ENCODE measurements around the gene RIMKLA. TPM values are rescaled to one million over a fixed set of nuclear protein-coding genes. Genes with fewer than 3 reads are reported as not detected.

Gene RIMKLA
- total RNA-seq, 1 experiment from 2014 or later = 8.3 TPM

DNA sequence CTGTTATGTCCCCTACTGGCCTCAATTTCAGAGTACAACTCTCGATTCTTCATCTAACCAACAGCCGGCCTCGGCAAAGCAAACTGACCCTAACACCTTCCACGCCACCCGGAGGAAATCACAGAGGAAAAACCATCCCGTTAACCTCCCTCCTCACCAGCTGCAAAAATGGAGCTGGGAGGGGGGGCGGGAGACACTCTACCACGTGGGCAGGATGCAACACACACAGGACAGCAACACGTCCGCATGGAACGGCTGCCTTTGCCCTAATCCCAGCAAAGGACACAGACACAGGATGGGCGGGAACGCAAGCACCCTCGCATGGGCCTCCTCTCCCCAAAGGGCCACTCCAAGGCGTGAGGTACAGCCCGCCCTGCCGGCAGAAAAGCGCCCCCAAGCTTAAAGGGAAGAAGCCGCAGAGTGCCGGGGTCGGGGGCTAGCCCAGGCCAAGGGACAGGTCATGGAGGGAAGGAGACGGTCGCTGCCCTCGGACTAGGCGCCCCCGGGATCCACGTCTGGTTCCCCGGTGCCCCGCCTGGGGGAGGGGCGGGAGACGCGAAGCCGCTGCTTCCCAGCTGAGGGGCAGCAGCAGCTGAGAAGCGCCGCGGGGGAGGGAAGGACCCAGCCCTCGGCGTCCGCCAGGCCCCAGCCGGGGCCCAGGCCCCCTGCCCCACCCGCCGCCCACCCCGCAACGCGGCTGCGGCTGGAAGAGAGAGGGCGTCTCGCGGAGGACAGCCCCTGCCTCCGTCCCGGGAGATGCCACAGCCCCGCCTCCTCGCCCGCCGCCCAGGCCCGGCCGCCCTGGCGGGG, 46.1 kb upstream of the RIMKLA start (continued):
- TF ChIP-seq, protein P1, sequence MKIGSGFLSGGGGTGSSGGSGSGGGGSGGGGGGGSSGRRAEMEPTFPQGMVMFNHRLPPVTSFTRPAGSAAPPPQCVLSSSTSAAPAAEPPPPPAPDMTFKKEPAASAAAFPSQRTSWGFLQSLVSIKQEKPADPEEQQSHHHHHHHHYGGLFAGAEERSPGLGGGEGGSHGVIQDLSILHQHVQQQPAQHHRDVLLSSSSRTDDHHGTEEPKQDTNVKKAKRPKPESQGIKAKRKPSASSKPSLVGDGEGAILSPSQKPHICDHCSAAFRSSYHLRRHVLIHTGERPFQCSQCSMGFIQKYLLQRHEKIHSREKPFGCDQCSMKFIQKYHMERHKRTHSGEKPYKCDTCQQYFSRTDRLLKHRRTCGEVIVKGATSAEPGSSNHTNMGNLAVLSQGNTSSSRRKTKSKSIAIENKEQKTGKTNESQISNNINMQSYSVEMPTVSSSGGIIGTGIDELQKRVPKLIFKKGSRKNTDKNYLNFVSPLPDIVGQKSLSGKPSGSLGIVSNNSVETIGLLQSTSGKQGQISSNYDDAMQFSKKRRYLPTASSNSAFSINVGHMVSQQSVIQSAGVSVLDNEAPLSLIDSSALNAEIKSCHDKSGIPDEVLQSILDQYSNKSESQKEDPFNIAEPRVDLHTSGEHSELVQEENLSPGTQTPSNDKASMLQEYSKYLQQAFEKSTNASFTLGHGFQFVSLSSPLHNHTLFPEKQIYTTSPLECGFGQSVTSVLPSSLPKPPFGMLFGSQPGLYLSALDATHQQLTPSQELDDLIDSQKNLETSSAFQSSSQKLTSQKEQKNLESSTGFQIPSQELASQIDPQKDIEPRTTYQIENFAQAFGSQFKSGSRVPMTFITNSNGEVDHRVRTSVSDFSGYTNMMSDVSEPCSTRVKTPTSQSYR (CRISPR knock-in tag; IDR thresholded peaks at IDR 0.05) = peak; percentile 39; the same call in 1 of the 2 replicates
- no peak for TF ChIP-seq GRHL2 (CRISPR knock-in tag; IDR thresholded peaks at IDR 0.05; ENCODE audit: insufficient replicate concordance, severe bottlenecking)

DNA sequence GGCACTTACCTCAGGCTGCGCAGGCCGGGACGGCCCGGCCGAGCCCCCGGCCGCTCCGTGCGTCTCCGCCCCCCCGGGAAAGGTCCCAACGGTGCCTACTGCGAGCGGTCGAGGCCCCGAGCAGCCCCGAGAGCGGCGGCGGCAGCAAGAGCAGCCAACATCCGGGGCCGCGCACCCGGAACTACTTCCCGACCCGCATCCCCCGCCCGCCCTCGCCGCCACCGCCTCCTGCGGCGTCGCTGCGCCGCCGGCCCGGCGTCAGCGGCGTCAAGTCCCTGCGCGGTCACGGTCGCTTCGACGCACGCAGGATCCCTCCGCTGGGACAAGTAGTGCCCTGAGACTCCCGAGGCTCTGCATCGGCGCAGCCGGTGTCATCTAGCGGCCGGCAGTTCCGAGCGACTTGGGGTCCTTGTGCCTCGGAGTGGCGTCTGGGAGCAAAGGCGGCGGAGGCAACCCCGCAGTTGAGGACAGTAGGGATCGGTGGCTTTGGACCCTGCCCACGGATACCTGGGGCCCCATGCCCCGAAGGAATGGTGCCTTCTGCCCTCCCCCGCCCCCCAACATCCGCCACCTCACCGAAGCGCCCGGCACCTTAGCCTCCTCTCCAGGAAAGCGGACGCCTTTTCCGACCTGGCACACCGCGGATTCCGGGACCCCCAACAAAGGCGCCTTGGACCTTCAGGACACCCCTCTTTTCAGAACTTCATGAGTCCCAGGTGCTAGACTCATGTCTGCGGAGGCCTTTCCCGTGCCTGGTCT, 45.4 kb upstream of the RIMKLA start, which contains the start of gene FOXJ3:
Gene FOXJ3 (minus strand): TSS at position 186 of the 759 bp plus-strand sequence. CDS start 24,142 bp downstream, outside the sequence.
- DNase-seq (ENCODE audit: low spot score) (peak; percentile 93), ATAC-seq (peak; percentile 83)
- Mint-ChIP-seq H3K4me3 (peak within 1 kb of the TSS; percentile 95), H3K4me1 (peaks cover 44% of the 10 kb centered on the region), H3K27me3 (ENCODE audit: low read depth) (no peaks in the 10 kb centered on the region), H3K36me3 (no peaks in the 10 kb centered on the region), H3K9me3 (no peaks in the 10 kb centered on the region), H3K27ac (peak within 1 kb of the TSS; percentile 96)
- ChIA-PET CTCF (no interaction called here), POLR2A (interaction anchor here (0.6 to 0.8 kb wide), 2 partner anchors 405 to 1420 kb away, joined by 3 to 10 read pairs; partner anchors contain the start of gene CLDN19)
- peak; percentile 78; the same call in 1 of the 2 replicates for TF ChIP-seq CREM (CRISPR knock-in tag; IDR thresholded peaks at IDR 0.05)
- no peak for TF ChIP-seq NFATC4 (CRISPR knock-in tag; IDR thresholded peaks at IDR 0.05)
- peak; percentile 32; the same call in 1 of the 2 replicates for TF ChIP-seq NFYB (CRISPR knock-in tag; conservative IDR thresholded peaks at IDR 0.05; ENCODE audit: low read depth)
- no peak for TF ChIP-seq FOXJ3 (CRISPR knock-in tag; IDR thresholded peaks at IDR 0.05; ENCODE audit: borderline replicate concordance)
- TF ChIP-seq SP1 (CRISPR knock-in tag; conservative IDR thresholded peaks at IDR 0.05) = peak; percentile 98
- TF ChIP-seq, protein P2, sequence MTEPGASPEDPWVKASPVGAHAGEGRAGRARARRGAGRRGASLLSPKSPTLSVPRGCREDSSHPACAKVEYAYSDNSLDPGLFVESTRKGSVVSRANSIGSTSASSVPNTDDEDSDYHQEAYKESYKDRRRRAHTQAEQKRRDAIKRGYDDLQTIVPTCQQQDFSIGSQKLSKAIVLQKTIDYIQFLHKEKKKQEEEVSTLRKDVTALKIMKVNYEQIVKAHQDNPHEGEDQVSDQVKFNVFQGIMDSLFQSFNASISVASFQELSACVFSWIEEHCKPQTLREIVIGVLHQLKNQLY (CRISPR knock-in tag; IDR thresholded peaks at IDR 0.05) = no peak
- no peak for TF ChIP-seq GRHL2 (CRISPR knock-in tag; IDR thresholded peaks at IDR 0.05; ENCODE audit: insufficient replicate concordance, severe bottlenecking)
- TF ChIP-seq TEAD4 (CRISPR knock-in tag; IDR thresholded peaks at IDR 0.05) = no peak
- TF ChIP-seq ZNF219 (CRISPR knock-in tag; IDR thresholded peaks at IDR 0.05; ENCODE audit: borderline replicate concordance) = no peak; the same call in 1 of the 2 replicates
- TF ChIP-seq ZNF121 (CRISPR knock-in tag; IDR thresholded peaks at IDR 0.05) = 0 out of 2 replicates have a peak, but pooled peaks have one; percentile 33
- TF ChIP-seq ZNF423 (CRISPR knock-in tag; IDR thresholded peaks at IDR 0.05) = no peak
- TF ChIP-seq, protein P3, sequence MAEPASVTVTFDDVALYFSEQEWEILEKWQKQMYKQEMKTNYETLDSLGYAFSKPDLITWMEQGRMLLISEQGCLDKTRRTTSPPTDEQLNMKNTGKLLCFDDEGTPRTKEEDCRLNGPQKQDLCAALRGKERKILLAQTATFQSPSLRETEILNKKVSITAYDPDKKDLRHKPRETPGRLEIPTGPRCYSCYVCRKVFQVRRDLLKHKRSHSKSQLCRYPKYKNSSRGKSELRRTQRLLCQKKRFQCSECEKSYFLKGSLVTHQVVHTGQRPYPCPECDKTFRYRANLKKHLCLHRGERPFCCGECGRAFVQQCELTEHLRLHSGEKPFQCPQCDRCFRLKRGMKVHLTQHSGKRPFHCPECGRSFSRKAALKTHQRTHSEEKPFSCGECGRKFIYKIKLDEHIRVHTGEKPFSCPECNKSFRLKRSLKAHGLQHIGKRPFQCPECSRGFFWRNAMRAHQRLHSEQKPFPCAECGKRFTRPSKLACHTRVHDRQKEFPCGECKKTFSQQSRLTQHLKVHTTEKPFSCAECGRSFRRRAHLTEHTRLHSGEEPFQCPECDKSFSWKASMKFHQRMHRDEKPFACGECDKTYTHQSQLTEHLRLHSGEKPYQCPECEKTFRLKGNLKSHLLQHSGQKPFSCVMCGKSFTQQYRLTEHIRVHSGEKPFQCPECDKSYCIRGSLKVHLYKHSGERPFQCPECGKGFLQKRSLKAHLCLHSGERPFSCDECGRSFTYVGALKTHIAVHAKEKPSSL (CRISPR knock-in tag; conservative IDR thresholded peaks at IDR 0.05) = no peak
- TF ChIP-seq ZBTB21 (CRISPR knock-in tag; IDR thresholded peaks at IDR 0.05; ENCODE audit: borderline replicate concordance) = no peak
- TF ChIP-seq MYBL2 (CRISPR knock-in tag; IDR thresholded peaks at IDR 0.05) = peak; percentile 96
- no peak for TF ChIP-seq ZNF138 (CRISPR knock-in tag; conservative IDR thresholded peaks at IDR 0.05)
- TF ChIP-seq, protein P4, sequence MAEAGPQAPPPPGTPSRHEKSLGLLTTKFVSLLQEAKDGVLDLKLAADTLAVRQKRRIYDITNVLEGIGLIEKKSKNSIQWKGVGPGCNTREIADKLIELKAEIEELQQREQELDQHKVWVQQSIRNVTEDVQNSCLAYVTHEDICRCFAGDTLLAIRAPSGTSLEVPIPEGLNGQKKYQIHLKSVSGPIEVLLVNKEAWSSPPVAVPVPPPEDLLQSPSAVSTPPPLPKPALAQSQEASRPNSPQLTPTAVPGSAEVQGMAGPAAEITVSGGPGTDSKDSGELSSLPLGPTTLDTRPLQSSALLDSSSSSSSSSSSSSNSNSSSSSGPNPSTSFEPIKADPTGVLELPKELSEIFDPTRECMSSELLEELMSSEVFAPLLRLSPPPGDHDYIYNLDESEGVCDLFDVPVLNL (CRISPR knock-in tag; IDR thresholded peaks at IDR 0.05; ENCODE audit: borderline replicate concordance, low read depth) = peak; percentile 80; the same call in 1 of the 2 replicates
- TF ChIP-seq, protein P5, sequence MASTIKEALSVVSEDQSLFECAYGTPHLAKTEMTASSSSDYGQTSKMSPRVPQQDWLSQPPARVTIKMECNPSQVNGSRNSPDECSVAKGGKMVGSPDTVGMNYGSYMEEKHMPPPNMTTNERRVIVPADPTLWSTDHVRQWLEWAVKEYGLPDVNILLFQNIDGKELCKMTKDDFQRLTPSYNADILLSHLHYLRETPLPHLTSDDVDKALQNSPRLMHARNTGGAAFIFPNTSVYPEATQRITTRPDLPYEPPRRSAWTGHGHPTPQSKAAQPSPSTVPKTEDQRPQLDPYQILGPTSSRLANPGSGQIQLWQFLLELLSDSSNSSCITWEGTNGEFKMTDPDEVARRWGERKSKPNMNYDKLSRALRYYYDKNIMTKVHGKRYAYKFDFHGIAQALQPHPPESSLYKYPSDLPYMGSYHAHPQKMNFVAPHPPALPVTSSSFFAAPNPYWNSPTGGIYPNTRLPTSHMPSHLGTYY (CRISPR knock-in tag; IDR thresholded peaks at IDR 0.05) = no peak
- no peak for TF ChIP-seq HMGA2 (CRISPR knock-in tag; IDR thresholded peaks at IDR 0.05)
- no peak for TF ChIP-seq NR3C1 (CRISPR knock-in tag; conservative IDR thresholded peaks at IDR 0.05; ENCODE audit: low read depth)
- TF ChIP-seq, protein P6, sequence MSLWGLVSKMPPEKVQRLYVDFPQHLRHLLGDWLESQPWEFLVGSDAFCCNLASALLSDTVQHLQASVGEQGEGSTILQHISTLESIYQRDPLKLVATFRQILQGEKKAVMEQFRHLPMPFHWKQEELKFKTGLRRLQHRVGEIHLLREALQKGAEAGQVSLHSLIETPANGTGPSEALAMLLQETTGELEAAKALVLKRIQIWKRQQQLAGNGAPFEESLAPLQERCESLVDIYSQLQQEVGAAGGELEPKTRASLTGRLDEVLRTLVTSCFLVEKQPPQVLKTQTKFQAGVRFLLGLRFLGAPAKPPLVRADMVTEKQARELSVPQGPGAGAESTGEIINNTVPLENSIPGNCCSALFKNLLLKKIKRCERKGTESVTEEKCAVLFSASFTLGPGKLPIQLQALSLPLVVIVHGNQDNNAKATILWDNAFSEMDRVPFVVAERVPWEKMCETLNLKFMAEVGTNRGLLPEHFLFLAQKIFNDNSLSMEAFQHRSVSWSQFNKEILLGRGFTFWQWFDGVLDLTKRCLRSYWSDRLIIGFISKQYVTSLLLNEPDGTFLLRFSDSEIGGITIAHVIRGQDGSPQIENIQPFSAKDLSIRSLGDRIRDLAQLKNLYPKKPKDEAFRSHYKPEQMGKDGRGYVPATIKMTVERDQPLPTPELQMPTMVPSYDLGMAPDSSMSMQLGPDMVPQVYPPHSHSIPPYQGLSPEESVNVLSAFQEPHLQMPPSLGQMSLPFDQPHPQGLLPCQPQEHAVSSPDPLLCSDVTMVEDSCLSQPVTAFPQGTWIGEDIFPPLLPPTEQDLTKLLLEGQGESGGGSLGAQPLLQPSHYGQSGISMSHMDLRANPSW (CRISPR knock-in tag; conservative IDR thresholded peaks at IDR 0.05; ENCODE audit: low read depth) = no peak
- peak; percentile 96 for TF ChIP-seq TEAD1 (CRISPR knock-in tag; IDR thresholded peaks at IDR 0.05)
- TF ChIP-seq ZNF671 (CRISPR knock-in tag; IDR thresholded peaks at IDR 0.05) = no peak

Data from WTC11 (cell line).